HepG2 (cell line): ENCODE results near the gene BDP1. TPM values are rescaled to one million over a fixed set of nuclear protein-coding genes. Genes with fewer than 3 reads are reported as not detected.

Experiments used
- ATF1 ChIP-seq: IDR thresholded peaks from 2 replicates; pipeline ENCODE4 v1.6.1; 2016; ENCODE audit warnings: mild to moderate bottlenecking, control low read depth
- HNRNPH1 ChIP-seq: fragments of 200-400 bp; formaldehyde crosslinking; optimal IDR thresholded peaks from 2 replicates; pipeline ENCODE3; 2017; ENCODE audit warnings: mild to moderate bottlenecking, low read depth, low read length
- JUNB ChIP-seq: sonication (generic); formaldehyde crosslinking; IDR thresholded peaks from 2 replicates; pipeline ENCODE4 v1.8.0; 2022; ENCODE audit warnings: missing genetic modification reagents, mild to moderate bottlenecking, borderline replicate concordance
- MYC ChIP-seq: sonication (generic); formaldehyde crosslinking; IDR thresholded peaks from 2 replicates; pipeline ENCODE4 v1.9.0; 2021; ENCODE audit warnings: missing genetic modification reagents, borderline replicate concordance
- PHF21A ChIP-seq: sonication (generic); formaldehyde crosslinking; IDR thresholded peaks from 2 replicates; pipeline ENCODE4 v1.5.0; 2020; ENCODE audit warnings: mild to moderate bottlenecking, missing genetic modification reagents
- PTBP1 ChIP-seq: fragments of 200-400 bp; formaldehyde crosslinking; IDR thresholded peaks from 2 replicates; pipeline ENCODE4 v1.6.1; 2018; ENCODE audit warnings: low read length, low read depth; ENCODE audit not compliant: poor library complexity, severe bottlenecking
- RXRB ChIP-seq: IDR thresholded peaks from 2 replicates; pipeline ENCODE4 v1.6.1; 2016; ENCODE audit warnings: borderline replicate concordance, missing genetic modification reagents, missing compliant biosample characterization
- SAFB2 ChIP-seq: sonication (generic); formaldehyde crosslinking; IDR thresholded peaks from 2 replicates; pipeline ENCODE4 v1.5.1; 2020; ENCODE audit warnings: missing genetic modification reagents, low read depth, mild to moderate bottlenecking, borderline replicate concordance
- SP140L ChIP-seq: sonication (generic); formaldehyde crosslinking; IDR thresholded peaks from 2 replicates; pipeline ENCODE4 v1.4.0; 2020; ENCODE audit warnings: missing genetic modification reagents, borderline replicate concordance
- SP4 ChIP-seq: sonication (generic); formaldehyde crosslinking; IDR thresholded peaks from 2 replicates; pipeline ENCODE4 v1.8.1; 2023; ENCODE audit warnings: mild to moderate bottlenecking, missing genetic modification reagents
- ZFP62 ChIP-seq: sonication (generic); formaldehyde crosslinking; IDR thresholded peaks from 2 replicates; pipeline ENCODE4 v1.4.0; 2020; ENCODE audit warnings: missing genetic modification reagents
- ZFYVE20 ChIP-seq: sonication (generic); formaldehyde crosslinking; IDR thresholded peaks from 2 replicates; pipeline ENCODE4 v1.8.0; 2023; ENCODE audit warnings: low read depth, mild to moderate bottlenecking, moderate library complexity, missing genetic modification reagents, borderline replicate concordance
- ZMYM2 ChIP-seq: sonication (generic); formaldehyde crosslinking; IDR thresholded peaks from 2 replicates; pipeline ENCODE4 v1.8.0; 2022; ENCODE audit warnings: mild to moderate bottlenecking, missing genetic modification reagents
- ZNF256 ChIP-seq: sonication (generic); formaldehyde crosslinking; conservative IDR thresholded peaks from 2 replicates; pipeline ENCODE4 v1.4.0; 2020; ENCODE audit warnings: missing genetic modification reagents
- ZNF354B ChIP-seq: sonication (generic); formaldehyde crosslinking; IDR thresholded peaks from 2 replicates; pipeline ENCODE4 v1.8.0; 2022; ENCODE audit warnings: mild to moderate bottlenecking, missing genetic modification reagents
- ZNF577 ChIP-seq: sonication (generic); formaldehyde crosslinking; IDR thresholded peaks from 2 replicates; pipeline ENCODE4 v1.4.0; 2020; ENCODE audit warnings: mild to moderate bottlenecking, low read depth, missing genetic modification reagents, borderline replicate concordance
- ZNF644 ChIP-seq: IDR thresholded peaks from 2 replicates; pipeline ENCODE4 v1.6.1; 2016; ENCODE audit warnings: low read depth
- ZNF709 ChIP-seq: sonication (generic); formaldehyde crosslinking; IDR thresholded peaks from 2 replicates; pipeline ENCODE4 v1.5.0; 2020; ENCODE audit warnings: mild to moderate bottlenecking, missing genetic modification reagents
- ZNF713 ChIP-seq: sonication (generic); formaldehyde crosslinking; IDR thresholded peaks from 2 replicates; pipeline ENCODE4 v1.4.0; 2020; ENCODE audit warnings: mild to moderate bottlenecking, missing genetic modification reagents
- ZNF746 ChIP-seq: sonication (generic); formaldehyde crosslinking; IDR thresholded peaks from 2 replicates; pipeline ENCODE4 v1.8.0; 2022; ENCODE audit warnings: mild to moderate bottlenecking, missing genetic modification reagents
- polyA plus RNA-seq, 8 experiments: library from polyadenylated mRNA; depleted of rRNA in 3 of 8; stranded (reverse) in 7 of 8; unstranded in 1 of 8; fragments of >200 nt; fragmentation: Illumina TruSeq in 4 of 8; extraction: Trizol in 4 of 8; gene quantifications; 2 replicates each; pipeline versions ENCODE4 v1.2.1 to v1.2.3, GENCODE V29; 2011 to 2016; ENCODE audit warnings: low read depth in 4 of 8, missing spikeins in 1 of 8, mixed read lengths in 1 of 8; ENCODE audit not compliant: insufficient read depth in 1 of 8
- total RNA-seq, 5 experiments: library from RNA; depleted of rRNA; stranded (reverse); fragments of >200 nt; fragmentation: Illumina TruSeq; extraction: Trizol; gene quantifications; 2 replicates each; pipeline ENCODE4 v1.2.3, GENCODE V29; 2016; ENCODE audit warnings: low read depth in 1 of 5
- TF ChIP-seq, protein P1 (sequence below): sonication (generic); formaldehyde crosslinking; IDR thresholded peaks from 2 replicates; pipeline ENCODE4 v1.4.0; 2020; ENCODE audit warnings: mild to moderate bottlenecking, missing genetic modification reagents, borderline replicate concordance
- TF ChIP-seq, protein P2 (sequence below): sonication (generic); formaldehyde crosslinking; IDR thresholded peaks from 2 replicates; pipeline ENCODE4 v1.5.0; 2020; ENCODE audit warnings: mild to moderate bottlenecking, missing genetic modification reagents

BDP1 gene
- total and polyA plus RNA-seq, 2 of the 13 experiments (the other 11 are each of a cell fraction or from before 2014, with no cell fraction given), result 10.2 to 22.4 TPM

DNA sequence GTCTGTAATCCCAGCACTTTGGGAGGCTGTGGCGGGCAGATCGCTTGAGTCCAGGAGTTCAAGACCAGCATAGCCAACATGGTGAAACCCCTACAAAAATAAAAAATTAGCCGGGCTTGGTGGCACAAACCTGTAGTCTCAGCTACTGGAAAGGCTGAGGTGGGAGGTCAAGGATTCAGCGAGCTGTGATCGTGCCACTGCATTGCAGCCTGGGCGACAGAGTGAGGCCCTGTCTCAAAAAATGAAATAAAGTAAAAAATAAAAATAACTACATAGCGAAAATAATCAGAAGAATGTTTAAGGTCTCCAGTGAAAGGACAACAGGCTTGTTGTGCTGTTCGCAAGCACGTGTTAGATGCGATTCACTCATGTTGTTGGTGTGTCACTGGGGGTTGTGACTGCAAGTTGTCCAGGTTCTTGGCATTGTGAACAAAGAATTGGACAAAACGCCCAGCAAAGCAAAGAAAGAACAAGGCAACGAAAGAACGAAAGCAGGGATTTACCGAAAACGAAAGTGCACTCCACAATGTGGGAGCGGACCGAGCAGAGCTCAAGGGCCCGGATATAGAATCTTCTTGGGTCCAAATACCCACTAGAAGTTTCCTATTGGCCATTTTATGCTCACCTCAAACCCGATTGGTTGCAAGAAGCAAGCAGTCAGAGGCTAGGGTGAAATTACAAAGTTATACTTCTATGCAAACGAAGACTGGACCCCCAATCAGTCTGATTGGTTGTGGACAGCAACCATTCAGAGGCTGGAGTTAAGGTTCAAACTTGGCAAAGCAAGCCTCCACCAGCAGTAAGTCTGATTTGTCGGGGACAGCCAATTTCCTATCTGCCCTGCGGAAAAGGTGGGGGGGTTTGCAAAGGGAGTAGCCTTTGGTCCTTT, 130.8 kb downstream of the BDP1 start (continued):
- no peak; the same call in 1 of the 2 replicates for TF ChIP-seq ZNF746 (CRISPR knock-in tag)
- TF ChIP-seq MYC (CRISPR knock-in tag), result peak; percentile 87
- TF ChIP-seq, protein P1, sequence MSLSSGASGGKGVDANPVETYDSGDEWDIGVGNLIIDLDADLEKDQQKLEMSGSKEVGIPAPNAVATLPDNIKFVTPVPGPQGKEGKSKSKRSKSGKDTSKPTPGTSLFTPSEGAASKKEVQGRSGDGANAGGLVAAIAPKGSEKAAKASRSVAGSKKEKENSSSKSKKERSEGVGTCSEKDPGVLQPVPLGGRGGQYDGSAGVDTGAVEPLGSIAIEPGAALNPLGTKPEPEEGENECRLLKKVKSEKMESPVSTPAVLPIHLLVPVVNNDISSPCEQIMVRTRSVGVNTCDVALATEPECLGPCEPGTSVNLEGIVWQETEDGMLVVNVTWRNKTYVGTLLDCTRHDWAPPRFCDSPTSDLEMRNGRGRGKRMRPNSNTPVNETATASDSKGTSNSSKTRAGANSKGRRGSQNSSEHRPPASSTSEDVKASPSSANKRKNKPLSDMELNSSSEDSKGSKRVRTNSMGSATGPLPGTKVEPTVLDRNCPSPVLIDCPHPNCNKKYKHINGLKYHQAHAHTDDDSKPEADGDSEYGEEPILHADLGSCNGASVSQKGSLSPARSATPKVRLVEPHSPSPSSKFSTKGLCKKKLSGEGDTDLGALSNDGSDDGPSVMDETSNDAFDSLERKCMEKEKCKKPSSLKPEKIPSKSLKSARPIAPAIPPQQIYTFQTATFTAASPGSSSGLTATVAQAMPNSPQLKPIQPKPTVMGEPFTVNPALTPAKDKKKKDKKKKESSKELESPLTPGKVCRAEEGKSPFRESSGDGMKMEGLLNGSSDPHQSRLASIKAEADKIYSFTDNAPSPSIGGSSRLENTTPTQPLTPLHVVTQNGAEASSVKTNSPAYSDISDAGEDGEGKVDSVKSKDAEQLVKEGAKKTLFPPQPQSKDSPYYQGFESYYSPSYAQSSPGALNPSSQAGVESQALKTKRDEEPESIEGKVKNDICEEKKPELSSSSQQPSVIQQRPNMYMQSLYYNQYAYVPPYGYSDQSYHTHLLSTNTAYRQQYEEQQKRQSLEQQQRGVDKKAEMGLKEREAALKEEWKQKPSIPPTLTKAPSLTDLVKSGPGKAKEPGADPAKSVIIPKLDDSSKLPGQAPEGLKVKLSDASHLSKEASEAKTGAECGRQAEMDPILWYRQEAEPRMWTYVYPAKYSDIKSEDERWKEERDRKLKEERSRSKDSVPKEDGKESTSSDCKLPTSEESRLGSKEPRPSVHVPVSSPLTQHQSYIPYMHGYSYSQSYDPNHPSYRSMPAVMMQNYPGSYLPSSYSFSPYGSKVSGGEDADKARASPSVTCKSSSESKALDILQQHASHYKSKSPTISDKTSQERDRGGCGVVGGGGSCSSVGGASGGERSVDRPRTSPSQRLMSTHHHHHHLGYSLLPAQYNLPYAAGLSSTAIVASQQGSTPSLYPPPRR (CRISPR knock-in tag), result no peak
- no peak for TF ChIP-seq SP140L (CRISPR knock-in tag)
- TF ChIP-seq RXRB (CRISPR knock-in tag), result no peak
- TF ChIP-seq ATF1 (CRISPR knock-in tag), result no peak
- TF ChIP-seq SP4 (CRISPR knock-in tag), result no peak
- no peak for TF ChIP-seq ZFYVE20 (CRISPR knock-in tag)
- no peak for TF ChIP-seq ZNF644 (CRISPR knock-in tag)
- TF ChIP-seq, protein P2, sequence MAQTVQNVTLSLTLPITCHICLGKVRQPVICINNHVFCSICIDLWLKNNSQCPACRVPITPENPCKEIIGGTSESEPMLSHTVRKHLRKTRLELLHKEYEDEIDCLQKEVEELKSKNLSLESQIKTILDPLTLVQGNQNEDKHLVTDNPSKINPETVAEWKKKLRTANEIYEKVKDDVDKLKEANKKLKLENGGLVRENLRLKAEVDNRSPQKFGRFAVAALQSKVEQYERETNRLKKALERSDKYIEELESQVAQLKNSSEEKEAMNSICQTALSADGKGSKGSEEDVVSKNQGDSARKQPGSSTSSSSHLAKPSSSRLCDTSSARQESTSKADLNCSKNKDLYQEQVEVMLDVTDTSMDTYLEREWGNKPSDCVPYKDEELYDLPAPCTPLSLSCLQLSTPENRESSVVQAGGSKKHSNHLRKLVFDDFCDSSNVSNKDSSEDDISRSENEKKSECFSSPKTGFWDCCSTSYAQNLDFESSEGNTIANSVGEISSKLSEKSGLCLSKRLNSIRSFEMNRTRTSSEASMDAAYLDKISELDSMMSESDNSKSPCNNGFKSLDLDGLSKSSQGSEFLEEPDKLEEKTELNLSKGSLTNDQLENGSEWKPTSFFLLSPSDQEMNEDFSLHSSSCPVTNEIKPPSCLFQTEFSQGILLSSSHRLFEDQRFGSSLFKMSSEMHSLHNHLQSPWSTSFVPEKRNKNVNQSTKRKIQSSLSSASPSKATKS (CRISPR knock-in tag), result no peak
- no peak; the same call in 1 of the 2 replicates for TF ChIP-seq ZNF577
- 0 out of 2 replicates have a peak, but pooled peaks have one; percentile 75 for TF ChIP-seq ZNF713 (CRISPR knock-in tag)
- peak; percentile 18; the same call in 1 of the 2 replicates for TF ChIP-seq ZNF709
- no peak for TF ChIP-seq HNRNPH1
- TF ChIP-seq SAFB2, result no peak
- TF ChIP-seq ZFP62 (CRISPR knock-in tag), result no peak
- no peak for TF ChIP-seq JUNB (CRISPR knock-in tag)
- TF ChIP-seq PTBP1, result no peak
- 0 out of 2 replicates have a peak, but pooled peaks have one; percentile 71 for TF ChIP-seq ZMYM2 (CRISPR knock-in tag)
- no peak for TF ChIP-seq ZNF256 (CRISPR knock-in tag)
- TF ChIP-seq ZNF354B (CRISPR knock-in tag), result no peak
- peak; percentile 46; the same call in 1 of the 2 replicates for TF ChIP-seq PHF21A (CRISPR knock-in tag)
